ENCODE measurements around the gene MAL.

- peak; percentile 42 for TF ChIP-seq EZH2 (IDR thresholded peaks at IDR 0.05; ENCODE audit: borderline replicate concordance)
- no peak for TF ChIP-seq CTCF (IDR thresholded peaks at IDR 0.05; ENCODE audit: poor library complexity)
- TF ChIP-seq EZH2phosphoT487 (IDR thresholded peaks at IDR 0.05; ENCODE audit: low read depth, severe bottlenecking, unreplicated experiment): no peak
Observed at GRCh38 chr2:95025406-95026319, at the start of gene MAL.

Data from hepatocyte (in vitro differentiated cells).